HepG2 (cell line): Measurements from ENCODE around the gene KRT17. TPM values are rescaled to one million over a fixed set of nuclear protein-coding genes. Genes with fewer than 3 reads are reported as not detected.
A peak's percentile ranks its signal among the peaks of the same experiment; 100 is the strongest.

ENCODE experiments used
- ATAC-seq: fragments of 200-7000 bp; cut with Tn5 transposase; 3 replicates; pipeline ENCODE4 v1.9.1; 2020; ENCODE audit warnings: mild to moderate bottlenecking, moderate library complexity
- BruUV-seq: library from RNA; stranded (reverse); fragments of 400-500 nt; replicated peaks from 2 replicates; lab custom pipeline; 2021; lab: Mats Ljungman, UMichigan
- CTCF ChIA-PET: fragments of 300-600 bp; formaldehyde crosslinking; extraction: SDS; loops from one replicate; lab custom pipeline; 2021; ENCODE audit warnings: low total read pairs, inconsistent platforms, low intra/inter-chr PET ratio; lab: Yijun Ruan, JAX
- POLR2A ChIA-PET: fragments of 350-600 bp; sonication (Branson Sonifier 250); formaldehyde crosslinking; loops from one replicate; lab custom pipeline; 2020; ENCODE audit warnings: antibody characterized with exemption, inconsistent platforms; lab: Yijun Ruan, JAX
- DNase-seq: peaks from one replicate; pipeline ENCODE4 v3.0.0-alpha.2; 2015; ENCODE audit warnings: low spot score
- FAIRE-seq: peaks from 3 replicates; lab custom pipeline; 2011; peaks lifted over from hg19 to GRCh38; lab: Jason Lieb, UNC
- H2AFZ ChIP-seq: one replicate; pipeline ENCODE4 v1.6.1; 2011; ENCODE audit warnings: low read length, inconsistent platforms
- H3K27ac ChIP-seq: fragments of 300-600 bp; 3 replicates; pipeline ENCODE4 v1.8.0; 2011; ENCODE audit warnings: mixed run types, mild to moderate bottlenecking, mixed read lengths, low read length, inconsistent platforms; ENCODE audit not compliant: insufficient read depth; ENCODE audit errors: extremely low read length
- H3K27me3 ChIP-seq, 2 experiments: fragments of 200-600 bp in 1 of 2; 2 replicates in 1 of 2; 3 replicates in 1 of 2; pipeline versions ENCODE4 v1.6.0 to v1.8.0; 2011; ENCODE audit warnings: low read length in 2 of 2, mild to moderate bottlenecking in 2 of 2, moderate library complexity in 2 of 2, inconsistent platforms in 1 of 2; ENCODE audit not compliant: insufficient read depth in 2 of 2, control insufficient read depth in 1 of 2
- H3K36me3 ChIP-seq, 2 experiments: fragments of 200-600 bp in 1 of 2; replicated peaks in 1 of 2; 2 replicates in 1 of 2; 3 replicates in 1 of 2; pipeline versions ENCODE4 v1.5.1 to v1.8.0; 2011; ENCODE audit warnings: low read length in 2 of 2, inconsistent platforms in 1 of 2; ENCODE audit not compliant: insufficient read depth in 2 of 2, control insufficient read depth in 1 of 2
- H3K4me1 ChIP-seq: 2 replicates; pipeline ENCODE4 v1.5.1; 2012; ENCODE audit warnings: low read length, inconsistent platforms; ENCODE audit not compliant: insufficient read depth
- H3K4me2 ChIP-seq: 2 replicates; pipeline ENCODE4 v1.6.0; 2011; ENCODE audit warnings: low read depth, low read length, inconsistent platforms
- H3K4me3 ChIP-seq, 3 experiments: fragments of 200-600 bp in 1 of 3; sonication (generic), shearing (Covaris generic) in 1 of 3; replicated peaks in 1 of 3; 2 replicates each; pipeline ENCODE4 v1.5.1; 2011 to 2016; ENCODE audit warnings: low read length in 3 of 3, inconsistent platforms in 2 of 3, low read depth in 2 of 3, mild to moderate bottlenecking in 2 of 3, control low read depth in 1 of 3, mixed read lengths in 1 of 3; ENCODE audit not compliant: insufficient read depth in 1 of 3
- H3K79me2 ChIP-seq: one replicate; pipeline ENCODE4 v1.6.1; 2011; ENCODE audit warnings: low read length, inconsistent platforms; ENCODE audit not compliant: insufficient read depth
- H3K9ac ChIP-seq: 2 replicates; pipeline ENCODE4 v1.6.0; 2011; ENCODE audit warnings: mild to moderate bottlenecking, low read depth, low read length, inconsistent platforms; ENCODE audit not compliant: insufficient read depth
- H3K9me3 ChIP-seq: 2 replicates; pipeline ENCODE4 v1.5.1; 2012; ENCODE audit warnings: mild to moderate bottlenecking, low read length
- H4K20me1 ChIP-seq: 2 replicates; pipeline ENCODE4 v1.6.0; 2011; ENCODE audit warnings: inconsistent platforms, mild to moderate bottlenecking, low read length, moderate library complexity; ENCODE audit not compliant: insufficient read depth
- AKAP8 ChIP-seq: sonication (generic); formaldehyde crosslinking; IDR thresholded peaks from 2 replicates; pipeline ENCODE4 v1.5.1; 2020; ENCODE audit warnings: mild to moderate bottlenecking, missing genetic modification reagents
- ARID4A ChIP-seq: sonication (generic); formaldehyde crosslinking; IDR thresholded peaks from 2 replicates; pipeline ENCODE4 v1.5.0; 2020; ENCODE audit warnings: mild to moderate bottlenecking, missing genetic modification reagents, borderline replicate concordance
- EED ChIP-seq: sonication (generic); formaldehyde crosslinking; IDR thresholded peaks from 2 replicates; pipeline ENCODE4 v1.5.0; 2020; ENCODE audit warnings: mild to moderate bottlenecking, missing genetic modification reagents
- ETV5 ChIP-seq: IDR thresholded peaks from 2 replicates; pipeline ENCODE4 v1.6.1; 2018; ENCODE audit warnings: missing biosample characterization, missing genetic modification reagents, inconsistent platforms, borderline replicate concordance
- KLF15 ChIP-seq: sonication (generic); formaldehyde crosslinking; IDR thresholded peaks from 2 replicates; pipeline ENCODE4 v1.8.1; 2023; ENCODE audit warnings: borderline replicate concordance, mild to moderate bottlenecking, inconsistent platforms, missing genetic modification reagents, mixed read lengths
- MYPOP ChIP-seq: sonication (generic); formaldehyde crosslinking; IDR thresholded peaks from 2 replicates; pipeline ENCODE4 v1.8.1; 2023; ENCODE audit warnings: mild to moderate bottlenecking, moderate library complexity, missing genetic modification reagents
- NR2F6 ChIP-seq, 2 experiments: IDR thresholded peaks; 2 replicates each; pipeline ENCODE4 v1.6.1; 2016; ENCODE audit warnings: antibody characterized with exemption in 1 of 2, mild to moderate bottlenecking in 1 of 2
- RAD21 ChIP-seq: fragments of 450-650 bp; formaldehyde crosslinking; IDR thresholded peaks from 2 replicates; pipeline ENCODE4 v1.5.0; 2020; ENCODE audit warnings: mild to moderate bottlenecking
- SOX5 ChIP-seq: IDR thresholded peaks from 2 replicates; pipeline ENCODE4 v1.6.1; 2016; ENCODE audit warnings: borderline replicate concordance
- STAG1 ChIP-seq: sonication (generic); formaldehyde crosslinking; IDR thresholded peaks from 2 replicates; pipeline ENCODE4 v1.4.0; 2020; ENCODE audit warnings: missing genetic modification reagents
- ZNF317 ChIP-seq: sonication (generic); formaldehyde crosslinking; IDR thresholded peaks from 2 replicates; pipeline ENCODE4 v1.5.0; 2020; ENCODE audit warnings: mild to moderate bottlenecking, missing genetic modification reagents
- ZNF530 ChIP-seq: sonication (generic); formaldehyde crosslinking; IDR thresholded peaks from 2 replicates; pipeline ENCODE4 v1.5.0; 2020; ENCODE audit warnings: low read depth, mild to moderate bottlenecking, missing genetic modification reagents
- ZNF546 ChIP-seq: sonication (generic); formaldehyde crosslinking; conservative IDR thresholded peaks from 2 replicates; pipeline ENCODE4 v1.8.1; 2023; ENCODE audit warnings: mild to moderate bottlenecking, missing genetic modification reagents
- ZNF547 ChIP-seq: sonication (generic); formaldehyde crosslinking; IDR thresholded peaks from 2 replicates; pipeline ENCODE4 v1.5.1; 2020; ENCODE audit warnings: mild to moderate bottlenecking, missing genetic modification reagents
- WGBS: methylation state at CpG from one replicate; pipeline ENCODE4 v1.1.6; 2017; ENCODE audit warnings: low lambda C conversion rate; 5-methylcytosine and 5-hydroxymethylcytosine counted together
- in situ Hi-C: cut with HindIII; loops from 2 replicates; pipeline ENCODE4 v1.10.0; 2017; ENCODE audit warnings: low pct_unique_long_range_greater_than_20kb; ENCODE audit not compliant: extremely low pct_ligation_motif_present
- intact Hi-C: fragments of 100-400 bp; cut with micrococcal nuclease; formaldehyde crosslinking; loops from one replicate; pipeline ENCODE4 v1.10.0; 2022; ENCODE audit not compliant: unreplicated experiment
- polyA plus RNA-seq, 8 experiments: library from polyadenylated mRNA; depleted of rRNA in 3 of 8; stranded (reverse) in 7 of 8; unstranded in 1 of 8; fragments of >200 nt; fragmentation: Illumina TruSeq in 4 of 8; extraction: Trizol in 4 of 8; gene quantifications; 2 replicates each; pipeline versions ENCODE4 v1.2.1 to v1.2.3, GENCODE V29; 2011 to 2016; ENCODE audit warnings: low read depth in 4 of 8, missing spikeins in 1 of 8, mixed read lengths in 1 of 8; ENCODE audit not compliant: insufficient read depth in 1 of 8
- total RNA-seq, 5 experiments: library from RNA; depleted of rRNA; stranded (reverse); fragments of >200 nt; fragmentation: Illumina TruSeq; extraction: Trizol; gene quantifications; 2 replicates each; pipeline ENCODE4 v1.2.3, GENCODE V29; 2016; ENCODE audit warnings: low read depth in 1 of 5

Gene KRT17
- total and polyA plus RNA-seq, 2 of the 13 experiments (the other 11 are each of a cell fraction or from before 2014, with no cell fraction given) = 0.38 to 0.82 TPM

- 32% methylated on average over 14 of the region's 18 CpGs for WGBS
- Histone ChIP-seq H3K27ac (no peak overlapping the region), H3K9me3 (no peaks in the 10 kb centered on the region), H2AFZ (no peak overlapping the region), H3K27me3 (peaks cover 0 to 4% of the 10 kb centered on the region in 2 experiments; a peak in 2 of 5 replicates), H3K36me3 (no peaks in the 10 kb centered on the region), H3K9ac (no peak overlapping the region), H4K20me1 (no peaks in the 10 kb centered on the region), H3K79me2 (no peaks in the 10 kb centered on the region), H3K4me2 (peak overlapping the region; percentile 62), H3K4me1 (no peaks in the 10 kb centered on the region), H3K4me3 (no peak overlapping the region)
- ChIA-PET CTCF (interaction anchor here (1.3 to 2.1 kb wide), 4 partner anchors 67 to 86 kb away, joined by 4 to 10 read pairs (median 6); no protein-coding TSS in a partner anchor), POLR2A (interaction anchor here (0.7 to 1.0 kb wide), 2 partner anchors 13 to 109 kb away, joined by 3 read pairs; no protein-coding TSS in a partner anchor)
- no TSS peak for BruUV-seq
- peak; percentile 91 for FAIRE-seq
- in situ Hi-C loops = no loop called here
- peak; percentile 89 for ATAC-seq
- peak; percentile 85 for DNase-seq
- intact Hi-C loops = loop anchor here (10.0 kb wide), 1 partner anchor 65 kb away; no protein-coding TSS in a partner anchor
- TF ChIP-seq NR2F6 (IDR thresholded peaks at IDR 0.05) (no peak), NR2F6 (CRISPR knock-in tag; IDR thresholded peaks at IDR 0.05) (no peak), STAG1 (CRISPR knock-in tag) (peak; percentile 59), AKAP8 (CRISPR knock-in tag) (no peak), ZNF546 (CRISPR knock-in tag) (no peak), RAD21 (CRISPR knock-in tag) (peak; percentile 59), ARID4A (no peak), ETV5 (0 out of 2 replicates have a peak, but pooled peaks have one; percentile 22), MYPOP (CRISPR knock-in tag) (no peak), SOX5 (peak; percentile 64), EED (CRISPR knock-in tag) (no peak), KLF15 (no peak), ZNF547 (0 out of 2 replicates have a peak, but pooled peaks have one; percentile 63), ZNF317 (no peak), ZNF530 (CRISPR knock-in tag) (no peak)
Observed at GRCh38 chr17:41579484-41580243, 44.7 kb downstream of the KRT17 start.
